Embryonic facial prominence (tissue), 1 donor: ENCODE data around the gene ARL5A.

Experiments used
- DNase-seq: peaks from one replicate; pipeline ENCODE4 v3.0.0-alpha.2; 2016; ENCODE audit errors: extremely low spot score

ARL5A gene

DNA sequence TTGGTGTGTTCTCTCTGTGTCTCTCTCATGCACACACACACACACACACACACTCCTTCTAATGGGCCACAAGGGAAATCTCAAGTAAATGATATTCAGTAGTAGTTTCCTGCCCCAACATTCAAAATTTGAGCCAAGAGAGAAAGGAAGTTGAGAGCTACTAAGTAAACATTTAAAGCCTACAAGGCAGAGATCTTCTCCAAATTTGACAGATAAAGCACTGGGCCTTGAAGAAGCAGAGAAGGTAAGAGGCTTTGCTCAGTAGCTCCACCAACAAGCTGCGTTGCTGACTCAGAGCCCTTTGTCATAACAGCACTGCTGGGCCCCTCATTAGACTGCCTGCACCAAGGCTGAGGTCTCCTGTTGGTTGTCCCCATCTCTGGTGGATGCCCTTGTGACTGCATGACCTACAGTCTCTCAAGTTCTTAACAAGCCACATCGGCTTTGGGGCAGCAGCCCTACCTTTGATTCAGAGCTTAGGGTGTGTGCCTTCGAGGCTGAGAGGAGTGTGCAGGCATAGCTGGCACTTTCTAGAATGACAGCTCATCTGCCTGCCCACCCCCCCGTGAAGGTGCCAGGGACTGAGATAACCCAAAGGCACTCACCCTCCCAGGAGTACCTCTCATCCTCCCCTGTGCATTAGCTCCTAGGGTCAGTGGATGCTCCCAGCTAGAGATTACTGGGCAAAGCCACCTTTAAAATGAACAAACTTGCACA, 61.6 kb downstream of the ARL5A start:
- no peak for DNase-seq

DNA sequence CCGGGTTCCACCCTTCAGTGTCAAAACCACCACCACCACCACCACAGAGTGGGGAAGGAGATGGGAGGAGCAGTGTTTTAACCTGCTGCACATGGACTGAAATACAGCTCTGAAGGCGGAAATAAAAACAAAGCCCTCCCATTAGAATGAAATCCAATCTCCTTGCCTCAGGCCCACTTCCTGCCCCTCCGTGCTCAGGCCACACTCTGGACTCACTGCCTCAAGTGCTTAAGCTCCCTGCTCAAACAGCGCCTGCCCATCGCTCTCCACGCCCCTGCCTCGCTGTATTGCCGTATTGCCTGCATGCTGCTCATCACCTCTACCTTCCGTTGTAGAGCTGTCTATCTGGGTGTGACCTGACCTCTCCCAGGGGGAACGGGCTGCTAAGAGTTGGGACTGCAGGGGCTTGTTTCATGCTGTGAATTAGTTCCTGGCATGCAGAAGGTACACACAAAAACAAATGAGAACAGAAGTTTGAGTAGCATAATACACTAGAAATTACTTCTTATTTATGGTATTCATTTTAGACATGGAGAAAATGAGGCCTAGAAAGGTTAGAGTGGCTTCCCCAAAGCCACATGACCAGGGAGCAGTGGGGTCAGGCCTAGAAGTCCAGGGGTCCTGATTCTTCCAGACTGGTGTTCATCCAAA, 62.3 kb downstream of the ARL5A start:
- DNase-seq: no peak

DNA sequence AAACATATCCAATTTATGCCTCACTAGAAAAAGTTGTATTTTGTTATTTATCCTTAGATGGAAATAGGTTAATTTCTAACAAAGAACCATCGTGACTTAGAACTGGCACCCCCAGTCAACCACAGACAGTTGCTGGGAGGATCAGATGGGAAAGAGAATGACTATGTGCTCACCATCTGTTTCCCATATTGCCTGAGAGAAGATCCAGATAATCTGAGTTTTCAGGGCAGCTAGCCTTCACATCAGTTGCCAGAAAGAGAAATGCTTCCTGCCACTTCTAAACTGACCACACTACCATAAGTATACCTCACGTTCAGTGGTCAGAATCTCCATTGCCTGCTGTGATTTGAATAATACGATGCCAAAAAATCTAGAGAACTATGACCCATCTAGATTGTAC, 65.5 kb downstream of the ARL5A start:
- DNase-seq: no peak

DNA sequence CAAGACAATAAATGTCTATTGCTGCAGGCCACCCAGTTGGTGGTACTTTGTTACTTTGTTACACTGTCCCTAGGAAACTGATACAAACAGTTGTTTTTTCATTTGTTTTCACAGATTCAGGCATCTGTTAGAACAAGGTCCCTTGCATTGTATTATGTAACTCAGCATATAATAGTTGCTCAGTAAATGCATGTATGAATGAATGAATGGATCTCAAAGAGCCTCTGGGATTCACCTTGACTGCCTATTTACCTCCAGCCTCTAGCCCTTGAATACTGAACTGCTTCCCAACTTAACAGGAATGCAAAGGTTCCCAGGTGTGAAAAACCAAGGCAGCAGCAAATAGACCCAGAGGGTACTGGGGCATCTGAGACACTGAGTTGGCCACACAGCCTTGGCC, 66.5 kb downstream of the ARL5A start:
- DNase-seq: no peak

DNA sequence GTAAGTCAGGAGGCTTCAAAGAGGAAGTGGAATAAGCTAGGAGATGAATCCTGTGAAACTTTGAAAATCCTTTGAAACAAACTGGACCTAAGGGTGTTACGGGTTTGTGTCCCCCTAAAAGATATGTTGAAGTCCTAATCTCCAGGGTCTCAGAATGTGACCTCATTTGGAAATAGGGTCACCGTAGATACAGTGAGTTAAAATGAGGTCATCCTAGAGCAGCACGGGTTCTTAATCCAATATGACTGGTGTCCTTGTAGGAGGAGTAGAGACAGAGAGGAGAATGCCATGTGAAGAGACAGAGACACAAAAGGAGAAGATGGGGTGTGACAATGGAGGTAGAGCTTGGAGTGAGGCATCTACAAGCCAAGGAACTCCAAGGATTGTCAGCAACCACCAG, 67.0 kb downstream of the ARL5A start:
- no peak for DNase-seq

DNA sequence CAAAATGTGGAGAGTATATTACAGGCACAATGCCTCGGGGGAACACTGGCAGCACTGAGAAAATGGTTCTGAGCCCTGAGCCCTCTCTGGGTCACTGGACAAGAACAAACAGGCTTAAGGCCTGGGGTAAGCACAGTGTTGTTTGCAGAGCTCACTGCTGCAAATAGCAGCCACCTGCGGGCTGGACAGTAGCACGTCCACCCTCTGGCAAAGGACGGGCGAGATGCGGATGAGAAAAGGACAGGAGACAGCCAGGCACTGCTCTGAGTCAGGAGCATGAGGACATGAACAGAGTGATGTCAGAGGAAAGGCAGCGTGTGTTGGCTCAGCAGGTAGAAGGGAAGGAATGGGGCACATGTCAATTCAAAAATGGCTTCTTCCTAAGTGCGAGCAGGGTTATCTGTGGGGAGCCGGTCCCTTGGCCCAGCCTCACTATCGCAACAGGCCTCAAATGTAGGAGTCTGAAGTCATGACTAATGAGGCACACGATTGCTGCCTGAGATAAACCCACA, 68.0 kb downstream of the ARL5A start:
- DNase-seq: no peak

DNA sequence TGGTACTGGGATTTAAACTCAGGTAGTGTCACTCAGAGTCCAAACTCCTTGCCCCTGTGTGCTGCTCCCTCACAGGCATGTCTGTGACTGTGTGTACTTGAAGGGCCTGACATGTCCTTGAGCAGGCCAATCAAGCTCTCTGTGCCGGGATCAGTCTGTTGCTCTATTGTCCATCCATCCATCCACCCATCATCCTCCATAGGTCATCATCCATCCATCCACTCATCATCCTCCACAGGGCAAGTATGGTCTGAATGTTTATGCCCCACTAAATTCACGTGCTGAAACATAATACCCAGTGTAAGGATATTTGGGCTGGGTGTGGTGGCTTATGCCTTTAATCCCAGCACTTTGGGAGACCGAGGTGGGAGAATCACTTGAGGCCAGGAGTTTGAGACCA, 69.5 kb downstream of the ARL5A start:
- DNase-seq: no peak

DNA sequence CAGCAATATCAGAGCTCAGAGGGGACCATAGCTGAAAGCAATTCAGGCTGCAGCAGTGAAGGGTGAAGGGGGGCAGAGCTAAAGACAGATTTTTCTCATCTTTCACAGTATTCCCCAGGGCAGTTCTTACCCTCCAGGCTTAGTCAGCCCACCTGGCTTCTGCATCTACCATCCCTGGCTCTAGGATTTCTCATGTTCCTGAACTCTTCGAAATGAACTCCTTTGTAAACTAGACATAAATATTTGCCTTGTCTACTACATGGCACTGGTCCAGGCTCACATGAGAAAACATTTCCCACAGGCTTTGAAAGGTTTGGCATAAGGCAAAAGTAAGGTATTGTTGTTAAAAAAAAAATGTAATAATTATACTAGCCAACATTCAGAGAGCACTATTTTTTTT, 70.4 kb downstream of the ARL5A start:
- DNase-seq: no peak

DNA sequence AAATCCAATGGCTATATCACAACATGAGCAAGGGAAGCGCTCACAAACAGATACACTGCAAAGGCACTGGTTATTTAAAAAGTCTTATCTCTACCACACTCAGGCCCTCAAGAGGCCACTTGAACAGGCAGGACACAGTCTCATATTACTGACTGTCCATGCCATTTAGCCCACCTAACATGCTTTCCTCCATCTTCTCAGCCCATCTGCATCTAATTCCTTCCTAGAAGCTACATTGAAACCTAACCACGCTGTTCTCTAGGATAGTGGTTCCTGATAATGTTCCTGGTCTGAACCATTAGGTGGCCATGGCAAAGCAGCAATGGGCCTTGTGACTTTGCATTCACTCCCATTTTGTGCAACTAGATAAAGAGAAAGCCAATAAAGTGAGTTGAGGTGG, 71.4 kb downstream of the ARL5A start:
- DNase-seq: no peak

DNA sequence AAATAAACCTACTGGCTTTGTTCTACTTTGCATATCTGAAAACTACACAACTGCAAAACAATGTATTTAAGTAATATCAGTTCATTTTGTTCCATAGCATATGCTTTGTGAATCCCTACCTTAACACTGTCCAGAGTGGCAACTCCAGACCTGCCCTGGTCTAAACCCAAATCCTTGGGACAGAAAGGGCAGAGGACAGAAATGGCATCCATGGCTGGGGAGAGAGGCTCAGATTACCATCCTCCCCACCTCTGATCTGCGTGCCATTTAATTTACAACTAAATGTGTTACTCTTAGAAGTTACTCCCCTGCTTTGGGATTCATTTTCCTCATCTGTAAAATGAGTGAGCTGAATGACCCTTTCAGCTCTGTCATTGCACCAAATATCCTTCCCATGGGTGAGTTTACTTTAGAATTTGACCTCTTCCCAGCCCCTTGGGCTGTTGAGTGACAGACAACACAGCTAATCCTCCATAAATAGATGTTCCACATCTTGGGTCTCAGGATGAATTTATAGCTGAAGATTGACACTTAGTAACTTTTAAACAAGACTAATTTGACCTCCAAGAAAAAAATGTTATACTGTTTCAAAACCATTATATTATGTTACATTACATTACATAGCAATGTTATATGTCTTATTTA, 73.8 kb downstream of the ARL5A start:
- DNase-seq: no peak

DNA sequence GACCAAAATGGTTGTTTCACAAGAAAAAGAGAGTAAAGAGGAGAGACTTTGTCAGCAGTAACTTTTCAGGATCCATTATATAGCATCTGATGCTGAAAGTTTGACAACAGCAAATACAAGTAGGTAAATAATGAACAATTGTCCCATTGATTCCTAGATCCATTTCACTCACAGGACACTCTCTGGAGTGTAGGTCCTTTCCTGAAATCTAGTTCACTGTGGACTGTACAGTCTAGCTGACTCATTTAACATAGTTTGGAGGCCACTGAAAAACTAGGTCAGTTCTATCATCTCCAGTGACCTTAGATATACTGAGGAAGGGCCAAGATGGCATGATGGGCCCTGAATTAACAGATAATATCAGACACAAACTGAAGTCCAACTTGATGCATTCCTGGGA, 74.7 kb downstream of the ARL5A start:
- no peak for DNase-seq
